ENCODE data around the gene NGEF. TPM values are rescaled to one million over a fixed set of nuclear protein-coding genes. Genes with fewer than 3 reads are reported as not detected.

The NGEF gene
- total and polyA plus RNA-seq, 2 experiments from 2014 or later = 2.0 to 2.9 TPM

DNA sequence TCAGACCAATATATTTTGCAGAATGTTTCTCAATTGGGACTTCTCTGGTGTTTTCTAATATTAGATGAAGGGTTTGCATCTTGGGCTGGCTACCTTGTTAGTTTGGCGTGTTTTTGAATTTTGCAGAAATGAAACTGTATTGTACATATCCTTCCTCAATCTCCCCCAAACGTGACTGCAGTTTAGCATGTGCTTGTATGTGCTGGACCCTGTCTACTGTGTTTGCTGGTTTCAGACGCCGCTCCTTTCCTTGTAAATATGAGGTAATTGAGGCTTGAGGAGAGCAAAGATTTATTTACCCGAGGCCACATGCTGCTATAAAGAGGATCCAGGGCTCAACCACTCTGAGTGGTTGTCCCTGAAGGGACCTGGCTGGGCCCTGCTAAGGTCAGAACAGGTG, 57.2 kb downstream of the NGEF start:
- Histone ChIP-seq H3K4me1 (ENCODE audit: low read depth) (no peaks in the 10 kb centered on the region), H3K9me3 (ENCODE audit: low read depth) (no peaks in the 10 kb centered on the region), H3K27ac (no peak overlapping the region), H3K36me3 (no peaks in the 10 kb centered on the region), H3K27me3 (no peaks in the 10 kb centered on the region), H3K4me3 (no peak overlapping the region)
- no peak for TF ChIP-seq CTCF (IDR thresholded peaks at IDR 0.05; ENCODE audit: low read depth, low read length)
- DNase-seq (ENCODE audit: low read depth in 1 of 2, low spot score in 1 of 2) = no peak

GRCh38 chr2:232954691-232955090, 58.4 kb downstream of the NGEF start:
- Histone ChIP-seq H3K4me3 (no peak overlapping the region), H3K9me3 (ENCODE audit: low read depth) (no peaks in the 10 kb centered on the region), H3K4me1 (ENCODE audit: low read depth) (no peaks in the 10 kb centered on the region), H3K36me3 (no peaks in the 10 kb centered on the region), H3K27ac (no peak overlapping the region), H3K27me3 (no peaks in the 10 kb centered on the region)
- TF ChIP-seq CTCF (IDR thresholded peaks at IDR 0.05; ENCODE audit: low read depth, low read length) = no peak
- no peak for DNase-seq (ENCODE audit: low read depth in 1 of 2, low spot score in 1 of 2)

GRCh38 chr2:232951891-232952290, 61.2 kb downstream of the NGEF start:
- H3K4me3 ChIP-seq = no peak overlapping the region
- H3K9me3 ChIP-seq (ENCODE audit: low read depth) = no peaks in the 10 kb centered on the region
- TF ChIP-seq CTCF (IDR thresholded peaks at IDR 0.05; ENCODE audit: low read depth, low read length) = no peak
- H3K27ac ChIP-seq = no peak overlapping the region
- H3K27me3 ChIP-seq = no peaks in the 10 kb centered on the region
- DNase-seq (ENCODE audit: low read depth in 1 of 2, low spot score in 1 of 2) = no peak
- H3K36me3 ChIP-seq = no peaks in the 10 kb centered on the region
- no peaks in the 10 kb centered on the region for H3K4me1 ChIP-seq (ENCODE audit: low read depth)

GRCh38 chr2:232951181-232951580, 61.9 kb downstream of the NGEF start:
- Histone ChIP-seq H3K27ac (no peak overlapping the region), H3K9me3 (ENCODE audit: low read depth) (no peaks in the 10 kb centered on the region), H3K4me3 (no peak overlapping the region), H3K27me3 (no peaks in the 10 kb centered on the region), H3K36me3 (no peaks in the 10 kb centered on the region), H3K4me1 (ENCODE audit: low read depth) (no peaks in the 10 kb centered on the region)
- DNase-seq (ENCODE audit: low read depth in 1 of 2, low spot score in 1 of 2) = no peak
- TF ChIP-seq CTCF (IDR thresholded peaks at IDR 0.05; ENCODE audit: low read depth, low read length) = no peak

DNA sequence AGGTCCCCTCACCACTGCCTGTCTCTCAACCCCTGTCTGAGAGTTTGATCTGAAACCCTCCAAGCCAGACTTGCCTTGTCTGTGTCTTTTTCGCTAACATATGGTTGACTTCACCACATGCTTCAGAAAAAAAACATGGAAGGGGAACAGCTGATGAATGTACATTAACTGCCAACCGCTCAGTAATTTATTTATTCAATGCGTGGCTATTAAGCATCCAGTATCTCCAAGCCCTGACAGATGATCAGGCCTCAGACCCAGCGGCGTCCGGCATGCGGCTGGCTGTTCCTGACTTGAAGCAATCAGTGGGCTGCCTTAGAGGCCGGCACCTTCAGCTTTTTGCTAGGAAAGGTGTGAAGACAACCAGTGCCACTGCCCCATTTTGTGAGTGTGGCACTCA, 62.3 kb downstream of the NGEF start:
- Histone ChIP-seq H3K27me3 (no peaks in the 10 kb centered on the region), H3K9me3 (ENCODE audit: low read depth) (no peaks in the 10 kb centered on the region), H3K27ac (no peak overlapping the region), H3K4me1 (ENCODE audit: low read depth) (no peaks in the 10 kb centered on the region), H3K4me3 (no peak overlapping the region), H3K36me3 (no peaks in the 10 kb centered on the region)
- no peak for TF ChIP-seq CTCF (IDR thresholded peaks at IDR 0.05; ENCODE audit: low read depth, low read length)
- DNase-seq (ENCODE audit: low read depth in 1 of 2, low spot score in 1 of 2) = no peak

- Histone ChIP-seq H3K9me3 (ENCODE audit: low read depth) (no peaks in the 10 kb centered on the region), H3K4me3 (no peak overlapping the region), H3K27ac (no peak overlapping the region), H3K27me3 (no peaks in the 10 kb centered on the region), H3K36me3 (no peaks in the 10 kb centered on the region), H3K4me1 (ENCODE audit: low read depth) (no peaks in the 10 kb centered on the region)
- no peak for TF ChIP-seq CTCF (IDR thresholded peaks at IDR 0.05; ENCODE audit: low read depth, low read length)
- DNase-seq (ENCODE audit: low read depth in 1 of 2, low spot score in 1 of 2) = no peak
Measured at GRCh38 chr2:232949016-232949415, 64.0 kb downstream of the NGEF start.
